MG63 (cell line): ENCODE data around the gene C1QC. TPM values are rescaled to one million over a fixed set of nuclear protein-coding genes. Genes with fewer than 3 reads are reported as not detected.

ENCODE experiments used
- DNase-seq: peaks from one replicate; pipeline ENCODE4 v3.0.0-alpha.2; 2020
- H3K27me3 ChIP-seq: fragments of 250-450 bp; sonication (Bioruptor Pico); 2 replicates; pipeline ENCODE4 v1.5.1; 2020; ENCODE audit warnings: mild to moderate bottlenecking, moderate library complexity
- H3K36me3 ChIP-seq: fragments of 250-450 bp; sonication (Bioruptor Pico); 2 replicates; pipeline ENCODE4 v1.5.1; 2020; ENCODE audit warnings: mild to moderate bottlenecking, moderate library complexity
- H3K4me3 ChIP-seq: fragments of 250-450 bp; sonication (Bioruptor Pico); 2 replicates; pipeline ENCODE4 v1.5.1; 2020; ENCODE audit warnings: mild to moderate bottlenecking, moderate library complexity
- H3K9me3 ChIP-seq: fragments of 250-450 bp; sonication (Bioruptor Pico); 2 replicates; pipeline ENCODE4 v1.5.1; 2020; ENCODE audit warnings: mild to moderate bottlenecking, moderate library complexity
- total RNA-seq: library from RNA; depleted of rRNA; stranded (reverse); fragments of >200 nt; shearing (Covaris generic); gene quantifications from 2 replicates; pipeline ENCODE4 v1.2.3, GENCODE V29; 2014; ENCODE audit warnings: low replicate concordance

The C1QC gene
- total RNA-seq, 1 experiment from 2014 or later, result not detected

GRCh38 chr1:22636927-22637326 is 6.5 kb upstream of the C1QC start:
- no peaks in the 10 kb centered on the region for H3K36me3 ChIP-seq
- peaks cover 31% of the 10 kb centered on the region for H3K27me3 ChIP-seq
- H3K4me3 ChIP-seq, result no peak overlapping the region
- no peaks in the 10 kb centered on the region for H3K9me3 ChIP-seq
- DNase-seq, result no peak

DNA sequence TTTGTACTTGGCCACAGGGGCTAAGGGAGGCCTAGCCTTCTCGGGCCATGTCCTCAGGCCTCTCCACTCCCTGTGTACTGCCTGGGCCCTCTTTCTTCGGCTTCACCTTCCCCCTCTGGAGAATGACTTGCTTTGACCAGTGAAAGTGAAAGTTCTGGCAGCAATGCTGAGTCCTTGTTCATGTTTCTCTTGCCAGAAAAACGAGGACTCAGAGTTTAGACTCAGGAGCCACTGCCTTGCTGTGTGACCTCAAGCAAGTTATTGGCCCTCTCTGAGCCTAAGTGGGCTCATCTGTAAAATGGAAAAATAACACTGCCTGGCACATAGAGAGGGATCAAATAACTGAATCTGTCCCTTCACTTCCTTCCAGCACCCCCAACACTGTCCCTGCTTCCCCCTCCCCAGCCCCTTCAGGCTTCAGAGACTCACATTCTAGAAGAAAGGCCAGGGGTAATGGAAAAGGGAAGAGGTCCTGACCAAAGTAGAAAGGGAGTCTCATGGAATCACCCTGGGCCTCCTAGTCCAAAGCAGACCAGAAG is 5.5 kb upstream of the C1QC start:
- Histone ChIP-seq H3K4me3 (no peak overlapping the region), H3K27me3 (peaks cover 25% of the 10 kb centered on the region), H3K9me3 (no peaks in the 10 kb centered on the region), H3K36me3 (no peaks in the 10 kb centered on the region)
- no peak for DNase-seq

DNA sequence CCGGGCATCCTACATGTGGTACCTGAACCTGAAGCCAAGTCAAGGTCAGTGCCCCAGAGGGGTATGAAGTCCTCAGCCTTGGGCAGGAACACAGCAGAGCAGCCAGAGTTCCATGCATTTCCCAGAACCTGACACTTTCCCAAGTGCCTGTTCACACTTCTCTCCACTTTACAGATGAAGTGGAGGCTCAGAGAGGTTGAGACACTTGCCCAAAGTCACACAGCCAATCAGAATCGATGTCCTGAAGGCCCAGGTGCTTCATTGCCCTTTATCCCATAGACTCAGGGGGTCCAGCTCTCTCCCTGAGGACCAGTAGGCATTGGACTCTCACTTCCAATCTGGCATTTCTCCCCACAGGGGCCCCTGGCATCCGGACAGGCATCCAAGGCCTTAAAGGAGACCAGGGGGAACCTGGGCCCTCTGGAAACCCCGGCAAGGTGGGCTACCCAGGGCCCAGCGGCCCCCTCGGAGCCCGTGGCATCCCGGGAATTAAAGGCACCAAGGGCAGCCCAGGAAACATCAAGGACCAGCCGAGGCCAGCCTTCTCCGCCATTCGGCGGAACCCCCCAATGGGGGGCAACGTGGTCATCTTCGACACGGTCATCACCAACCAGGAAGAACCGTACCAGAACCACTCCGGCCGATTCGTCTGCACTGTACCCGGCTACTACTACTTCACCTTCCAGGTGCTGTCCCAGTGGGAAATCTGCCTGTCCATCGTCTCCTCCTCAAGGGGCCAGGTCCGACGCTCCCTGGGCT is 4.8 kb upstream of the C1QC start:
- H3K27me3 ChIP-seq, result peaks cover 19% of the 10 kb centered on the region
- no peak overlapping the region for H3K4me3 ChIP-seq
- no peaks in the 10 kb centered on the region for H3K36me3 ChIP-seq
- no peak for DNase-seq
- H3K9me3 ChIP-seq, result no peaks in the 10 kb centered on the region

DNA sequence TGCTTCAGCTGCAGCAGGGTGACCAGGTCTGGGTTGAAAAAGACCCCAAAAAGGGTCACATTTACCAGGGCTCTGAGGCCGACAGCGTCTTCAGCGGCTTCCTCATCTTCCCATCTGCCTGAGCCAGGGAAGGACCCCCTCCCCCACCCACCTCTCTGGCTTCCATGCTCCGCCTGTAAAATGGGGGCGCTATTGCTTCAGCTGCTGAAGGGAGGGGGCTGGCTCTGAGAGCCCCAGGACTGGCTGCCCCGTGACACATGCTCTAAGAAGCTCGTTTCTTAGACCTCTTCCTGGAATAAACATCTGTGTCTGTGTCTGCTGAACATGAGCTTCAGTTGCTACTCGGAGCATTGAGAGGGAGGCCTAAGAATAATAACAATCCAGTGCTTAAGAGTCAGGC is 4.1 kb upstream of the C1QC start:
- Histone ChIP-seq H3K27me3 (peaks cover 14% of the 10 kb centered on the region), H3K4me3 (no peak overlapping the region), H3K36me3 (no peaks in the 10 kb centered on the region), H3K9me3 (no peaks in the 10 kb centered on the region)
- peak; percentile 18 for DNase-seq

DNA sequence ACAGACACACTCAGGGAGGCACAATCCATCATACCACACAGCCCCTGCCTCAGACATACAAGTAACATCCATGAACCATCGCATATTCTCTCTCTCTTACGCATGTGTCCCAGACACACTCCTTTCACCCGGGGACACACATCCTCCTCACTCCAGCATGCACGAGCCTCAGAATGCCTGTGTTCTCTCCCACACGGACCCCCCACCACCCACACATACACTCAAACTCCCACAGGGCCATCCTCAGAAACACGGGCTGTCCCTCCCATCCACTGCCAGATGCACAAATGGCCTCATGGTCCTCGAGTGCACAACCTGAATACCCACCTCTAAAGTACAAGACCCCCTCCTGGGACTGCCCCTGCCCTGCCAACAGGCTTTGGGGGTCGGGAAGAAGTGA is 2.2 kb upstream of the C1QC start:
- H3K9me3 ChIP-seq, result no peaks in the 10 kb centered on the region
- no peak for DNase-seq
- no peak overlapping the region for H3K4me3 ChIP-seq
- no peaks in the 10 kb centered on the region for H3K27me3 ChIP-seq
- H3K36me3 ChIP-seq, result no peaks in the 10 kb centered on the region

DNA sequence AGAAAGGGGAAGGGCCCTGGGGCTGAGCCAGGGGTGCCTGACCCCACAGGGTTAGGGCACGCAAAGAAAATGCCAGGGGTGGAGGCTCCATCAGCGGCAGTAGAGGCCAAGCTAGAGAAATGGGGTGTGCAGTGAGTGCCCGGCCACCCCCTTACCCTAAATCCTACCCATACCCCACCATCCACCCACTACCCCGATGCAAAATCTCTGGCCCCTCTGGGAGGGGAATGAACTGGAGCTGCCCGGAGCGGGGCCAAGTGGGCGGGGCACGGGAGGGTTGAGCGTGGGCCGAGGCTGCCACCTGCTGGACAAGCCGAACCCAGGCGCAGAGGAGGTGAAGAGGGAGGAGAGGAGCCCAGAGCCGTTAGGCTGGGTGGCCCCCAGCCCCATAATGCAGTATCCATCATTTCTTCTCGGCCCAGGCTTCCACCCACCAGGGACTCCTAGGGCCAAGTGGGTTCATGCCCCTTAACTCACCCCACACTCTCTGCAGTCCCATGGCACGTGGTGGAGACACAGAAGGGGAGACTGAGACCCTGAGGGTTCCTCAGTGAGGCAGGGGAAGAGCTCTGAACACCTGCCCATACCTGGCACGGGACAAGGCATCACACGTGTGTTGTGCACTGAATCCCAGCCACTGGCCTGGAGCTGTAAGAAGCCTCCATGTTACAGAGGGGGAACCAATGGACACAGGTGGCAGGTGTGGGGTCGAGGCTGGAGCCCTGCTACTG is 1.4 kb upstream of the C1QC start:
- H3K36me3 ChIP-seq, result no peaks in the 10 kb centered on the region
- H3K4me3 ChIP-seq, result no peak overlapping the region
- peak; percentile 69 for DNase-seq
- no peaks in the 10 kb centered on the region for H3K9me3 ChIP-seq
- H3K27me3 ChIP-seq, result no peaks in the 10 kb centered on the region

GRCh38 chr1:22643928-22644327 is 495 bp downstream of the C1QC start:
- no peak for DNase-seq
- Histone ChIP-seq H3K4me3 (no peak overlapping the region), H3K27me3 (no peaks in the 10 kb centered on the region), H3K36me3 (no peaks in the 10 kb centered on the region), H3K9me3 (no peaks in the 10 kb centered on the region)

DNA sequence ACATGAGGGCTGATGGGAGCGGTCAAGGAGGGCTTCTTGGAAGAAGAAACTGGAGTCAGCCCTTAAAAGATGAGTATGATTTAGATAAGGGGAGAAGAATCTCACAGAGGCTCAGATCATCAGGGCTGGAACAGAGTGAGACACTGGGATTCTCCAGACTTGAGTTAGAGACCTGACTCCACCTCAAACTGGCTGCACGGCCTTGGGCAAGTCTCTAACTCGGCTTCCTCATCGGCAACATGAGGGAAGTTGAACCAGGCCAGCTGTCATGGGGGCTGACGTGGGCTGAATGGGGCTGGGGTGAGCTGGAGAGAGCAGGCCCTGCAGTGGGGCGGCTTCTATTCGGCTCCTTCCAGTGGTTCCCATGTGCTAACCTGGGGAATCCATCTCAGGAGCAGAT is 2.5 kb downstream of the C1QC start:
- Histone ChIP-seq H3K27me3 (no peaks in the 10 kb centered on the region), H3K4me3 (no peak overlapping the region), H3K36me3 (no peaks in the 10 kb centered on the region), H3K9me3 (no peaks in the 10 kb centered on the region)
- no peak for DNase-seq

- Histone ChIP-seq H3K36me3 (no peaks in the 10 kb centered on the region), H3K4me3 (no peak overlapping the region), H3K27me3 (no peaks in the 10 kb centered on the region), H3K9me3 (no peaks in the 10 kb centered on the region)
- no peak for DNase-seq
Measured at GRCh38 chr1:22646384-22646783, 3.0 kb downstream of the C1QC start.

GRCh38 chr1:22650089-22650693 is 6.8 kb downstream of the C1QC start:
- Histone ChIP-seq H3K4me3 (no peak overlapping the region), H3K36me3 (no peaks in the 10 kb centered on the region), H3K9me3 (no peaks in the 10 kb centered on the region), H3K27me3 (peaks cover 7% of the 10 kb centered on the region; the same call in 1 of the 2 replicates)
- no peak for DNase-seq

- Histone ChIP-seq H3K9me3 (no peaks in the 10 kb centered on the region), H3K27me3 (peaks cover 19% of the 10 kb centered on the region), H3K36me3 (no peaks in the 10 kb centered on the region), H3K4me3 (no peak overlapping the region)
- DNase-seq, result no peak
Measured at GRCh38 chr1:22651941-22652856, 8.8 kb downstream of the C1QC start.

- H3K27me3 ChIP-seq, result peaks cover 23% of the 10 kb centered on the region
- H3K4me3 ChIP-seq, result no peak within 1 kb of the TSS
- no peak for DNase-seq
- no peaks in the 10 kb centered on the region for H3K36me3 ChIP-seq
- no peaks in the 10 kb centered on the region for H3K9me3 ChIP-seq
Measured at GRCh38 chr1:22652881-22653316, 9.5 kb downstream of the C1QC start, which contains the start of gene C1QB. Gene C1QB, plus strand, starts transcription at chr1:22653236. Its CDS starts 6,227 bp downstream, at chr1:22659463.

GRCh38 chr1:22654692-22655091 is 11.3 kb downstream of the C1QC start:
- Histone ChIP-seq H3K36me3 (no peaks in the 10 kb centered on the region), H3K27me3 (peaks cover 25% of the 10 kb centered on the region), H3K4me3 (no peak overlapping the region), H3K9me3 (no peaks in the 10 kb centered on the region)
- DNase-seq, result no peak

DNA sequence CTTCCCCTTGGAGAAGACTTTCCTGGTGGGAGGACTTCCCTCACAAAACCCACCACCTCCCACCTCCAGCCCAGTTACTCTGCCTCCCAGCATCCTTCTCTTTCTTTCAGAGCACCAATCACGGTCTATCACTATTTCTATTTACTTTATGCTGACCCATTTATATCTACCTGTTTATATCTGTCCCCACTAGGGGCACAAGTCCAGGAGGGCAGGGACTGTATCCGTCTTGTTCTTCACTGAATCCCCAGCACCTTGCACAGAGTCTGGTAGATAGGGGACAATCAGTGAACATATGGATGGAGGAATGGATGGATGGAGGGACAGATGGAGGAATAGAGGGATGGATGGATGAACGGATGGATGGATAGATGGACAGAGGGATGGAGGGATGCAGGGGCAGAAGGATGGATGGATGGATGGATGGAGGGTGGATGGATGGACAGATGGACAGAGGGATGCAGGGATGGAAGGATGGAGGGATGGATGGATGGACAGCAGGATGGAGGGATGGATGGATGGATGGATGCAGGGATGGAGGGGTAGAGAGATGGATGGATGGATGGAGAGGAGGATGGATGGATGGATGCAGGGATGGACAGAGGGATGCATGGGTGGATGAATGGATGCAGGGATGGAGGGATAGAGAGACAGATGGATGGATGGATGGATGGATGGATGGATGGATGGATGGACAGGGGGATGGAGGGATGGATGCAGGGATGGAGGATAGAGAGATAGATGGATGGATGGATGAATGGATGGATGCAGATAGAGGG is 15.1 kb downstream of the C1QC start:
- H3K4me3 ChIP-seq, result no peak overlapping the region
- DNase-seq, result no peak
- H3K9me3 ChIP-seq, result no peaks in the 10 kb centered on the region
- H3K27me3 ChIP-seq, result peaks cover 25% of the 10 kb centered on the region
- no peaks in the 10 kb centered on the region for H3K36me3 ChIP-seq

GRCh38 chr1:22660716-22661241 is 17.3 kb downstream of the C1QC start:
- H3K27me3 ChIP-seq, result peaks cover 13% of the 10 kb centered on the region
- H3K36me3 ChIP-seq, result no peaks in the 10 kb centered on the region
- DNase-seq, result no peak
- H3K4me3 ChIP-seq, result no peak overlapping the region
- H3K9me3 ChIP-seq, result no peaks in the 10 kb centered on the region
